Naive thymus-derived CD8-positive, alpha-beta T cell (primary cell): ENCODE measurements around the gene RGMB. TPM values are rescaled to one million over a fixed set of nuclear protein-coding genes. Genes with fewer than 3 reads are reported as not detected.

Experiments used
- ATAC-seq, 2 donors: fragments of 150-1000 bp; cut with Tn5 transposase in 1 of 2; sonication (Bioruptor Pico), chemical (Tn5 transposase) in 1 of 2; 1 replicate in 1 of 2; 2 replicates in 1 of 2; pipeline ENCODE4 v1.10.0; 2021; ENCODE audit warnings: mild to moderate bottlenecking in 2 of 2, moderate library complexity in 2 of 2
- POLR2A ChIA-PET: fragments of 350-600 bp; sonication (Branson Sonifier 250); formaldehyde crosslinking; loops from one replicate; lab custom pipeline; 2021; ENCODE audit warnings: antibody characterized with exemption; lab: Charles Lee
- DNase-seq, 10 donors: peaks; one replicate each; pipeline versions ENCODE4 v3.0.0 to v3.0.0-alpha.2; 2020 to 2022
- H3K27ac Mint-ChIP-seq, 10 donors: one replicate each; pipeline ENCODE4 v1.8.0; 2020 to 2022; ENCODE audit warnings: mild to moderate bottlenecking in 10 of 10, mixed read lengths in 10 of 10, moderate library complexity in 4 of 10, inconsistent platforms in 1 of 10
- H3K27me3 Mint-ChIP-seq, 5 donors: one replicate each; pipeline ENCODE4 v1.8.0; 2021 to 2022; ENCODE audit warnings: mixed read lengths in 5 of 5
- H3K36me3 Mint-ChIP-seq, 3 donors: one replicate each; pipeline ENCODE4 v1.8.0; 2020 to 2022; ENCODE audit warnings: mixed read lengths in 3 of 3, mild to moderate bottlenecking in 2 of 3, inconsistent platforms in 1 of 3
- H3K4me1 Mint-ChIP-seq, 4 donors: one replicate each; pipeline ENCODE4 v1.8.0; 2021 to 2022; ENCODE audit warnings: mixed read lengths in 4 of 4
- H3K4me3 Mint-ChIP-seq, 10 donors: one replicate each; pipeline ENCODE4 v1.8.0; 2020 to 2022; ENCODE audit warnings: mild to moderate bottlenecking in 10 of 10, mixed read lengths in 10 of 10, moderate library complexity in 6 of 10, inconsistent platforms in 1 of 10
- H3K9me3 Mint-ChIP-seq, 9 donors: one replicate each; pipeline ENCODE4 v1.8.0; 2020 to 2022; ENCODE audit warnings: mixed read lengths in 9 of 9, mild to moderate bottlenecking in 3 of 9, inconsistent platforms in 1 of 9, moderate library complexity in 1 of 9
- polyA plus RNA-seq, 3 donors: library from polyadenylated mRNA; unstranded; fragments of 300-500 nt; fragmentation: Illumina TruSeq; gene quantifications; one replicate each; pipeline ENCODE4 v1.2.3, GENCODE V29; 2021
- total RNA-seq, 8 experiments: library from RNA in 2 of 8; stranded (reverse) in 2 of 8; gene quantifications; one replicate each; pipeline ENCODE4 v1.2.3 and lab custom pipeline; 2021 to 2026

The RGMB gene
- total and polyA plus RNA-seq, 5 experiments from 2014 or later, result 2.0 to 25.0 (median 4.2) TPM

DNA sequence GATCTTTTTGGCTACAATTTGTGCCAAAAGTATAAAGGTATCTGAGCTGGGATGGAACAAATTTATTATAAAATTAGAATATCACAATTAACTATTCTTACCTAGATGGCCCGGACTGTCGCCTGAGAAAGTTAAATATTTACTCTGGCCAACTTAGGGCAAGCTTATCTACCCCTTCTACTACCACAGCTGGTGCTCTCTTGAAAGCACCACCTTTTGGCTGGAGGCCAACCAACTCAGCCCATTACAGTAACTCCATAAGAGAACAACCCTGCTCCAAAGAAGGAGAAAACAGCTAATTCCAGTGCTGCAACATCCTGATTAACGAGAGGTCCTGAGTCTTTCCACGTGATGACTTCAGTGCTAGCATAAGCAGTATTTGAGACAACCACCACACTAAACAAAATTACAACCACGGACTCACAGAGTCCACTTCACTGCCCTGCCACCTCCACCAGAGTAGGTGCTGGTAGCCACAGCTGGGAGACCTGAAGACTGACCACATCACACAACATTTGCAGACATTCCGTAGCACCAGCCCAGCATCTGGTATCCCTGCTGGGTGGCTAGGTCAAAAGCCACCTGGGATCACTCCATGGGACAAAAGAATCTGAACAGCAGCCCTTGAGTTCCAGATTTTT lies 43.2 kb downstream of the RGMB start:
- Mint-ChIP-seq H3K9me3 (peaks cover 0 to 18% (median 5%) of the 10 kb centered on the region in 9 donors), H3K36me3 (peaks cover 9 to 20% (median 14%) of the 10 kb centered on the region in 3 donors), H3K4me1 (no peaks in the 10 kb centered on the region), H3K27me3 (no peaks in the 10 kb centered on the region), H3K27ac (no peak overlapping the region), H3K4me3 (no peak overlapping the region)
- no peak for ATAC-seq
- DNase-seq, result no peak
- POLR2A ChIA-PET, result no interaction called here

DNA sequence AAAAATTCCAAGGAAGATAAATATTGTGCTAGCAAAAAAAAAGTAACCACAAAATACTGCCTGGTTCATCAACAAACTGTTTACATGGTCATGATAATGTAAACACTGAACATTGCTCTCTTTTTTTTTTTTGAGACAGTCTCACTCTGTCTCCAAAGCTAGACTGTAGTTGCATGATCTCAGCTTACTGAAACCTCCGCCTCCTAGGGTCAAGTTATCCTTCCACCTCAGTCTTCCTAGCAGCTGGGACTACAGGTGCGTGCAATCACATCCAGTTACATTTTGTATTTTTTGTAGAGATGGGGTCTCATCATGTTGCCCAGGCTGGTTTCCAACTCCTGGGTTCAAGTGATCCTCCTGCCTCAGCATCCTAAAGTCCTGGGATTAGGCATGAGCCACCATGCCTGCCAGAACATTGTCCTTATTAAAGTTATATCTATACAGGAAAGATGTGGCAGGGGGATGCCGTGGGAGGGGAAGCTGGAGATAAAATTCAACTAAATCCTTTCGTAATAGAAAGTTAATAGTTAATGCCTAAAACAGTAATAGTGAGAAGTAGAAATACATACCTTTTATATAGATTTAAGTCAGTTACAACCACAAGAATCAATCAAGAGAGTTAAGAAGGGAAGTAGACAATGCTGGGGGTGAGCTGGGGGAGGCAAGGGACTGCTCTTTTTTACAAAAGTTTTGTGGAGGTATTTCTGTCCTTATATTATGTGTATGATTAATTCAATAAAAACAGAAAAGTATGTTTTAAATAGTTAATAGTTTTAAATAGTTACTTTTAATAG lies 52.3 kb downstream of the RGMB start:
- ATAC-seq (no peak), DNase-seq (no peak)
- Mint-ChIP-seq H3K36me3 (peaks cover 0 to 11% (median 7%) of the 10 kb centered on the region in 3 donors), H3K27me3 (no peaks in the 10 kb centered on the region), H3K4me3 (no peak overlapping the region), H3K9me3 (peaks cover 0 to 12% (median 4%) of the 10 kb centered on the region in 9 donors), H3K4me1 (no peaks in the 10 kb centered on the region), H3K27ac (no peak overlapping the region)
- POLR2A ChIA-PET, result no interaction called here

DNA sequence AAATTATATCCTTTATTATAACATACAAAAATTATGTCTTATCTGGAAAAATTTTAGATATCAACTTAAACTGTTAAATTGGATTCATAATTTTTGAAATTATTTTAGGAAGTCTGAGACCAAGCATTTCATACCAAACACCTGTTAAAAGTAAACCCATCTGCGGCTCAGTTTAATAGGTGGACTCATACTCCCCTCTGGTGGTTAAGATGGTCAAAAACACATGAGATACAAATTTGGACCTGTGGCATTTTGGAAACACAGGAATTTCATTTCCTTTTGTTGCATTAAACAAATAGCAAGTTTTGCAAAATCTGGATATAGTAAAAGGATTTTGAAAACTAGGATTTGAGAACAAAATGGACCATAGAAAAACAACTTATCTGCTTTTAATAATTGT lies 53.7 kb downstream of the RGMB start:
- POLR2A ChIA-PET, result no interaction called here
- Mint-ChIP-seq H3K27ac (no peak overlapping the region), H3K27me3 (no peaks in the 10 kb centered on the region), H3K4me1 (no peaks in the 10 kb centered on the region), H3K9me3 (peaks cover 0 to 1% (median 0%) of the 10 kb centered on the region in 9 donors), H3K36me3 (peaks cover 0 to 2% (median 0%) of the 10 kb centered on the region in 3 donors), H3K4me3 (no peak overlapping the region)
- ATAC-seq (no peak), DNase-seq (peak in 4 of 10 donors; percentile 5 to 31 (median 16))

DNA sequence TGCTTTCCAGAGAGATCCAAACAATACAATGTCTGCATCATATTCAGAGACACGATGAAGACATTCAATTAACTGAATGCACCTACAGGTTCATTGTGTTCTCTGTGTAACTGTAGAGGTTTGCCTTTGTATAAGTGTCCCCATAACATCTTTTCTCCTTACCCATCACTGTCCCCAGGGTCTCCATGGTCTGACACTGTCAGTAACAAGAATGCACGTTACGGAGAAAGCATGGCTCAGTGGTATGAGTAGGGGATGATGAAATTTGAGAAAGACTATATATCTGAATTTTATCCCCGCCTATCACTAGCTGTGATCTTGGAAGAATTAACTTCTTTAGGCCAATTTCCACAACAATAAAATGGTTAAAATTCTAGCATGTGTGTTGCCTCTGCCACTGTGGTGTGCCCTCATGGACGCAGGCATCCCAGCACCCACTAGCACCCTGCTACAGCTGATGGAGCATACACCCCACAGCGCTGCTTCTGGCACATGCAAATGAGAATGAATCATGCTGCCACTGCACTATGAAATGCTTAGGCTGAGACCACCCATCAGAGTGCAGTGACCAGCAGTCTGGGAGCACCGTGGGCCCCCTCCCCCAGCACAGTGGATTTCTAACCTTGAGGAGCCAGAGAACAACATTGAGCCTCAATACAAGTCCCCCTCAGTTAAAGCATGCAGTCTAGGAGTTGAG lies 54.3 kb downstream of the RGMB start:
- no peak overlapping the region for H3K27ac Mint-ChIP-seq
- no peaks in the 10 kb centered on the region for H3K27me3 Mint-ChIP-seq
- POLR2A ChIA-PET, result no interaction called here
- no peak overlapping the region for H3K4me3 Mint-ChIP-seq
- no peaks in the 10 kb centered on the region for H3K9me3 Mint-ChIP-seq
- no peaks in the 10 kb centered on the region for H3K36me3 Mint-ChIP-seq
- DNase-seq (no peak), ATAC-seq (no peak)
- H3K4me1 Mint-ChIP-seq, result no peaks in the 10 kb centered on the region

DNA sequence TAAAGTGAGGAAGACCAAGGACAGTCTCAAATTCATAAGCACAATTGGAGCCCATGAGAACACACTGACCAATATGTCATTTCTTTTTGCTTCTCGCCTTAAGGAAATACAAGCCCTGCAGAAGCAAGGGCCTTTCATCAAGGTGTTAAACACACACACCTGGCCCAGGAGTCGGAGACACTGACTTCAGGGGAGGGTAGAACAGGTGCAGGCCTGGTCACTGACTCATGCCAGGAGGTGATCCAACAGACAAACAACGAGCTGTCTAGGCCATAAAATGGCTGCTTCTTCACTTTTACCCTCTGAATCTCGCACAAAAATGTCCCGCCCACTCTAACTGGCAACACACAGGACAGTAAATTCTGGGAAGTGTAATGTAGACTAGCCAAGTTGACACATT lies 62.7 kb downstream of the RGMB start:
- H3K4me1 Mint-ChIP-seq, result peaks cover 0 to 6% (median 4%) of the 10 kb centered on the region in 4 donors
- H3K9me3 Mint-ChIP-seq, result no peaks in the 10 kb centered on the region
- peaks cover 0 to 4% (median 0%) of the 10 kb centered on the region in 5 donors for H3K27me3 Mint-ChIP-seq
- H3K27ac Mint-ChIP-seq, result no peak overlapping the region
- DNase-seq, result no peak
- ATAC-seq, result no peak
- H3K36me3 Mint-ChIP-seq, result peaks cover 6 to 14% (median 11%) of the 10 kb centered on the region in 3 donors
- no peak overlapping the region for H3K4me3 Mint-ChIP-seq
- POLR2A ChIA-PET, result no interaction called here

DNA sequence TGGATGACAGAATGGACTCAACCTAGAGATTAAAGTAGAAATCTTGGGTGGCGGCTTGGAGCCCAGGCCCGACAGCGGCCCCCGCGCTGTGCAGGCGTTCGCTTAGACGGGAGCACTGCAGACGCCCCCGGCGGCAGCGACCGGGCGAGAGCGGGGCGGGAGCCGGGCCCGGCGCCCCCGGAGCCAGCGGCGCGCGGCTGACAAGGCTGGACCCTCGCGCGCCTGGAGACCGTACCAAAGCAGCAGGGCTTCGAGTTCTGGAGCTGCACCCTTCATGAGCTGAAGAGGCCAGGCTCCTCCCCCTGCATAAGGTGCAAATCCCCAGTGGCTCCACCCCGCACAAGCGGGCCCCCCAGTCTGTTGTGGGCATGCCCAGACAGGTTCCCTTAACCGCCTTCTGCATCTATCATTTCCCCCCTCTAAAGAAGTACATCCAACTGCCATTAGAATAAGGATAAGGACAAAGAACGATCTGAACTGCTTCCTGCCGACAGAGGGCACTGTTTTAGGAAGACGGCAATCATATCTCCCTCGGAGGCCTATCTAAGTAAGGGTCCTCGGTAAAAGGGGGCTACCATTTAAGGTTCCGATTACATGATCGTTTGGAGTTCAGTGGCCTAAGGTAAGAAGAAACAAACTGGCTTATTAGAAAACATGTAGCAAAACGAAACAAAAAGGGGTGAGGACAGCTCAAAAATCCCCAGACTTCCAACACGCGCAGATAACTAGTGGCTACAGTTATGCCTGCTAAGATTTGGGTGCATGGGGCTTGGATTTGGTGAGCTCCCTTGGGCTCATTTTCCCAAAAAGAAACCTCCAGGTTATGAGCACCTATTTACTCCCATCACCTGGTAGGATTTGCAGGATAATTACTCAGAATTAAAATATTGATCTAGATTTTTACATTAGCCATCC lies 66.3 kb downstream of the RGMB start:
- POLR2A ChIA-PET, result no interaction called here
- Mint-ChIP-seq H3K36me3 (peaks cover 5 to 12% (median 6%) of the 10 kb centered on the region in 3 donors), H3K9me3 (peaks cover 0 to 6% (median 0%) of the 10 kb centered on the region in 9 donors), H3K4me3 (peak overlapping the region in 8 of 10 donors; percentile 11 to 63 (median 49)), H3K27ac (no peak overlapping the region), H3K4me1 (peaks cover 0 to 6% (median 4%) of the 10 kb centered on the region in 4 donors), H3K27me3 (peaks cover 0 to 4% (median 0%) of the 10 kb centered on the region in 5 donors)
- ATAC-seq (peak; percentile 42), DNase-seq (no peak)

DNA sequence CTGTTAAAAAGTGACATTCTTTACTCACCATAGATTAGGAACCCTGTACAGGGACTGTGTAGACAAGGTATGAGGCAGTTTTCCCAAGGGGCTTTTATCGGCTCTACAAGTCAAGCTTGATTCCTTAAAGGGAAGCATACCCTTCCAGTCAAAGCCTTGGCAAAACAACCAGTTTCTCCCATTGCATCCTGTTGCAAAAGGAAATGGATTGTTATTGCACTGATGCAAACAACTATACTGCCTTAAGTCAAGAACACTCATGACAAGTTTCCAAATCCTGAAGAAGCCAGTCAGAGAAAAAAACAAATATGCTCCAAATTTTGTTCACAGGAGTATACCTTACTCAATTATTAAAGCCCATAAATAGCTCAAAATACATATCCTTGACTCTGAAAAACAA lies 67.5 kb downstream of the RGMB start:
- no peak overlapping the region for H3K27ac Mint-ChIP-seq
- H3K27me3 Mint-ChIP-seq, result peaks cover 0 to 4% (median 0%) of the 10 kb centered on the region in 5 donors
- peaks cover 4 to 8% (median 5%) of the 10 kb centered on the region in 3 donors for H3K36me3 Mint-ChIP-seq
- H3K9me3 Mint-ChIP-seq, result peaks cover 0 to 6% (median 0%) of the 10 kb centered on the region in 9 donors
- peaks cover 0 to 6% (median 4%) of the 10 kb centered on the region in 4 donors for H3K4me1 Mint-ChIP-seq
- ATAC-seq (no peak), DNase-seq (no peak)
- no peak overlapping the region for H3K4me3 Mint-ChIP-seq
- POLR2A ChIA-PET, result no interaction called here

DNA sequence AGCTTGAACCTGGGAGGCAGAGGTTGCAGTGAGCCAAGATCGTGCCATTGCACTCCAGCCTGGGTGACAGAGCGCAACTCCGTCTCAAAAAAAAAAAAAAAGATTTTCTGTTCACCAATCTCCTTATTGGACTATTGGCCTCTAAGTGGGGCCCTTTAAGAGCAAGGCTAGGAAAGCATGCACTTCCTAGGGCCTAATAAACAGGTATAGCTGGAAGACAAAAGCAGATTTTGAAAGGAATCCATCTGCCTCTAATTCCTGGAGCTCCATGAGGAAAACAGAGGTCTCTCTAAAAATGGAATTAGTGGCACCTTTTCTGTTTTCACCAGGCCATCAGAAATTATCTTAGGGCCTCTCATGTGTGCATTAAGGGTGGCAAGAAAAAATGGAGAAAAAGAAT lies 70.0 kb downstream of the RGMB start:
- ATAC-seq, result no peak
- POLR2A ChIA-PET, result interaction anchor here (0.7 kb wide), 1 partner anchor 67 kb away, joined by 4 read pairs; no protein-coding TSS in a partner anchor
- DNase-seq, result no peak
- H3K4me3 Mint-ChIP-seq, result no peak overlapping the region
- peaks cover 0 to 6% (median 0%) of the 10 kb centered on the region in 9 donors for H3K9me3 Mint-ChIP-seq
- peaks cover 0 to 4% (median 0%) of the 10 kb centered on the region in 5 donors for H3K27me3 Mint-ChIP-seq
- H3K4me1 Mint-ChIP-seq, result peaks cover 0 to 6% (median 4%) of the 10 kb centered on the region in 4 donors
- H3K27ac Mint-ChIP-seq, result no peak overlapping the region
- peaks cover 0 to 1% (median 0%) of the 10 kb centered on the region in 3 donors for H3K36me3 Mint-ChIP-seq

DNA sequence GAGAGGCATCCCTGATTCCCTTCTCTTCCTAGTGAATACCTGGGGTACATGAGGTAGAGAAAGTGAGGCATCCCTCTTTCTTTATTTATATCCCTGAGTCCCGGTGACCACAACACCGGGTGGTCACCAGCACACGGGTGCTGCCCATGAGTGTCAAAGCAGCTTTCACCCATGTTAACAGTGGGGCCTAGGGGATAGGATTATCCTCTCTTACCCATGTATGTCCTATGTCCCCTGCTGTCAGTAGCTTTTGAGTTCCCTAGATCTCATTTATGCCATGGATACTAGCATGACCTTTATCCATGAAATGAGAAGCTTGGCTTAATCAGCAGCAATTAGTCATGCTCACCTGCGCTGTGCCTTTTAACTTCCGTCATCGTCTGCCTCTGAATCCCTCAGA lies 71.4 kb downstream of the RGMB start:
- Mint-ChIP-seq H3K4me3 (no peak overlapping the region), H3K9me3 (peaks cover 0 to 6% (median 0%) of the 10 kb centered on the region in 9 donors), H3K4me1 (peaks cover 0 to 2% (median 1%) of the 10 kb centered on the region in 4 donors), H3K27me3 (peaks cover 0 to 1% (median 0%) of the 10 kb centered on the region in 5 donors), H3K36me3 (peaks cover 0 to 1% (median 0%) of the 10 kb centered on the region in 3 donors), H3K27ac (no peak overlapping the region)
- DNase-seq (no peak), ATAC-seq (no peak)
- POLR2A ChIA-PET, result no interaction called here

DNA sequence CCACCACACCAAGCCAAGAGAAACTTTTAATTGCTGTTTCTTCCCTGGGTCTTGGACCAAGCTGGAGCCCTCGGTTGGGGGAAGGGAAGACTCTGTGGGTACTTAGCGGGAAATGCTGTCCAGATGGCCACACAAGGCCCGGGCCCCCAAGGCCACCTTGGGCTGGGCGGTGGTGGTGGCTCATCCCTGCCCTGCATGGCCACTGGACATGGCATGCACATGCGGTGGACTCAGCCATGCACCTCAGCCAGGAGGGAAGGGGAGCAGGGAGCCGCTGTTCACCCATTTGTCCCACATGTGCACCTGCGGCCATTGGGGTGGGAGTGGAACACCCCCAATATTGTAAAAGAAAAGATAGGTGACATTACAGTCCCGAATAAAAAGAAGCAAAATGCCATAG lies 72.4 kb downstream of the RGMB start:
- Mint-ChIP-seq H3K9me3 (peaks cover 0 to 6% (median 0%) of the 10 kb centered on the region in 9 donors), H3K27me3 (peaks cover 0 to 1% (median 0%) of the 10 kb centered on the region in 5 donors), H3K36me3 (peaks cover 0 to 1% (median 0%) of the 10 kb centered on the region in 3 donors), H3K4me3 (no peak overlapping the region), H3K27ac (no peak overlapping the region), H3K4me1 (no peaks in the 10 kb centered on the region)
- no peak for ATAC-seq
- POLR2A ChIA-PET, result no interaction called here
- DNase-seq, result no peak
